HG02610 (cell line): Measurements from ENCODE around the gene SPEN.
"Not testable (repeated sequence)": the region's sequence is repeated elsewhere in the genome, so short reads cannot be mapped to it uniquely, and the experiment has no call there.

Source experiments
- ATAC-seq: cut with Tn5 transposase; IDR thresholded peaks from one replicate; pipeline ENCODE4 v1.9.1; 2021; ENCODE audit warnings: mild to moderate bottlenecking, moderate library complexity; ENCODE audit not compliant: unreplicated experiment

Gene SPEN

GRCh38 chr1:15977947-15978346 lies 130.4 kb downstream of the SPEN start:
- ATAC-seq = not testable (repeated sequence)

GRCh38 chr1:15981679-15982078 lies 134.2 kb downstream of the SPEN start:
- no peak for ATAC-seq

- ATAC-seq = no peak
These were observed 135.8 kb downstream of the SPEN start for GRCh38 chr1:15983275-15983674.

GRCh38 chr1:15985611-15986297 lies 138.2 kb downstream of the SPEN start:
- no peak for ATAC-seq

- no peak for ATAC-seq
These were observed 141.6 kb downstream of the SPEN start for GRCh38 chr1:15988856-15989736.

- ATAC-seq = no peak
These were observed 142.3 kb downstream of the SPEN start for GRCh38 chr1:15989776-15990175.
